Activated CD4-positive, alpha-beta T cell treated with anti-CD3 and anti-CD28 coated beads, Interleukin-2, amount 50 U/mL, for 16 hours (primary cell): Measurements from ENCODE around the gene MBP.

Source experiments
- DNase-seq: peaks from one replicate; pipeline ENCODE4 v3.0.0-alpha.2; 2020

Gene MBP

GRCh38 chr18:77112747-77113092 lies 19.9 kb downstream of the MBP start:
- DNase-seq: no peak

GRCh38 chr18:77111951-77112746 lies 20.4 kb downstream of the MBP start:
- no peak for DNase-seq

GRCh38 chr18:77111449-77111848 lies 21.1 kb downstream of the MBP start:
- no peak for DNase-seq

- DNase-seq: no peak
These were observed 21.6 kb downstream of the MBP start for GRCh38 chr18:77110936-77111335.

- DNase-seq: no peak
These were observed 22.2 kb downstream of the MBP start for GRCh38 chr18:77110400-77110799.

- DNase-seq: no peak
These were observed 22.9 kb downstream of the MBP start for GRCh38 chr18:77109648-77110019.

GRCh38 chr18:77108821-77109647 lies 23.5 kb downstream of the MBP start:
- DNase-seq: no peak

- DNase-seq: peak; percentile 78
These were observed 24.4 kb downstream of the MBP start for GRCh38 chr18:77108001-77108692.

- no peak for DNase-seq
These were observed 25.3 kb downstream of the MBP start for GRCh38 chr18:77107292-77107691.

- peak; percentile 81 for DNase-seq
These were observed 26.3 kb downstream of the MBP start for GRCh38 chr18:77106331-77106730.

- DNase-seq: no peak
These were observed 26.9 kb downstream of the MBP start for GRCh38 chr18:77105680-77106079.

- peak; percentile 54 for DNase-seq
These were observed 27.6 kb downstream of the MBP start for GRCh38 chr18:77105028-77105427.

- no peak for DNase-seq
These were observed 28.5 kb downstream of the MBP start for GRCh38 chr18:77103991-77104531.

GRCh38 chr18:77103187-77103850 lies 29.3 kb downstream of the MBP start:
- no peak for DNase-seq

GRCh38 chr18:77102259-77103040 lies 30.1 kb downstream of the MBP start:
- DNase-seq: peak; percentile 89

- peak; percentile 82 for DNase-seq
These were observed 30.9 kb downstream of the MBP start for GRCh38 chr18:77101410-77102258.

GRCh38 chr18:77100751-77101355 lies 31.7 kb downstream of the MBP start:
- peak; percentile 47 for DNase-seq

GRCh38 chr18:77099485-77100370 lies 32.9 kb downstream of the MBP start:
- peak; percentile 49 for DNase-seq

- DNase-seq: no peak
These were observed 33.9 kb downstream of the MBP start for GRCh38 chr18:77098538-77099174.
